IPS-18c (cell line): ENCODE results near the gene OLIG3.

ENCODE experiments used
- H3K4me3 ChIP-seq: 2 replicates; pipeline ENCODE4 v1.7.0; 2013; ENCODE audit warnings: low read depth, mild to moderate bottlenecking, low read length, moderate library complexity; ENCODE audit not compliant: insufficient read depth
- H3K9me3 ChIP-seq: one replicate; pipeline ENCODE4 v1.6.1; 2013; ENCODE audit warnings: mild to moderate bottlenecking, low read length, moderate library complexity; ENCODE audit not compliant: control insufficient read depth, insufficient read depth

Gene OLIG3

GRCh38 chr6:137498481-137499190, 4.4 kb upstream of the OLIG3 start:
- H3K4me3 ChIP-seq = peak overlapping the region; percentile 57

GRCh38 chr6:137497721-137498463, 3.7 kb upstream of the OLIG3 start:
- Histone ChIP-seq H3K9me3 (no peaks in the 10 kb centered on the region), H3K4me3 (peak overlapping the region; percentile 57)

More at GRCh38 chr6:137498481-137499190, 4.4 kb upstream of the OLIG3 start:
- H3K9me3 ChIP-seq = no peaks in the 10 kb centered on the region

GRCh38 chr6:137496909-137497720, 2.9 kb upstream of the OLIG3 start:
- no peaks in the 10 kb centered on the region for H3K9me3 ChIP-seq
- peak overlapping the region; percentile 57 for H3K4me3 ChIP-seq

GRCh38 chr6:137496368-137496767, 2.2 kb upstream of the OLIG3 start:
- Histone ChIP-seq H3K9me3 (no peaks in the 10 kb centered on the region), H3K4me3 (peak overlapping the region; percentile 47)

GRCh38 chr6:137495703-137496336, 1.6 kb upstream of the OLIG3 start:
- Histone ChIP-seq H3K4me3 (peak overlapping the region; percentile 47), H3K9me3 (no peaks in the 10 kb centered on the region)

GRCh38 chr6:137494988-137495702, 951 bp upstream of the OLIG3 start:
- peak overlapping the region; percentile 67; the same call in 1 of the 2 replicates for H3K4me3 ChIP-seq
- H3K9me3 ChIP-seq = no peaks in the 10 kb centered on the region

GRCh38 chr6:137493218-137494038, 766 bp downstream of the OLIG3 start:
- Histone ChIP-seq H3K4me3 (peak overlapping the region; percentile 67), H3K9me3 (peaks cover 2% of the 10 kb centered on the region)

- H3K9me3 ChIP-seq = peaks cover 2% of the 10 kb centered on the region
- H3K4me3 ChIP-seq = peak overlapping the region; percentile 67; the same call in 1 of the 2 replicates
Observed at GRCh38 chr6:137492289-137493217, 1.6 kb downstream of the OLIG3 start.

- Histone ChIP-seq H3K9me3 (peaks cover 2% of the 10 kb centered on the region), H3K4me3 (peak overlapping the region; percentile 16; the same call in 1 of the 2 replicates)
Observed at GRCh38 chr6:137491478-137491877, 2.7 kb downstream of the OLIG3 start.

- Histone ChIP-seq H3K4me3 (peak overlapping the region; percentile 56; the same call in 1 of the 2 replicates), H3K9me3 (peaks cover 2% of the 10 kb centered on the region)
Observed at GRCh38 chr6:137490961-137491360, 3.2 kb downstream of the OLIG3 start.

GRCh38 chr6:137490006-137490905, 3.9 kb downstream of the OLIG3 start:
- Histone ChIP-seq H3K9me3 (peaks cover 2% of the 10 kb centered on the region), H3K4me3 (peak overlapping the region; percentile 56; the same call in 1 of the 2 replicates)

GRCh38 chr6:137489046-137490005, 4.9 kb downstream of the OLIG3 start:
- peak overlapping the region; percentile 56 for H3K4me3 ChIP-seq

More at GRCh38 chr6:137489046-137490005, 4.9 kb downstream of the OLIG3 start:
- H3K9me3 ChIP-seq = peaks cover 2% of the 10 kb centered on the region
